Left ventricle myocardium inferior (tissue), 1 donor: ENCODE measurements around the gene DBP. TPM values are rescaled to one million over a fixed set of nuclear protein-coding genes. Genes with fewer than 3 reads are reported as not detected.

Source experiments
- DNase-seq: peaks from one replicate; pipeline ENCODE4 v3.0.0-alpha.2; 2020
- H3K27ac ChIP-seq: fragments of 200-600 bp; replicated peaks from 2 replicates; pipeline ENCODE4 v1.8.0; 2021
- H3K27me3 ChIP-seq: fragments of 200-600 bp; 2 replicates; pipeline ENCODE4 v1.8.0; 2021; ENCODE audit warnings: low read depth
- H3K36me3 ChIP-seq: fragments of 200-600 bp; 2 replicates; pipeline ENCODE4 v1.8.0; 2021
- H3K4me1 ChIP-seq: fragments of 200-600 bp; 2 replicates; pipeline ENCODE4 v1.8.0; 2021
- H3K4me3 ChIP-seq: fragments of 200-600 bp; 2 replicates; pipeline ENCODE4 v1.8.0; 2021; ENCODE audit warnings: mild to moderate bottlenecking, moderate library complexity
- H3K9me3 ChIP-seq: fragments of 200-600 bp; replicated peaks from 2 replicates; pipeline ENCODE4 v1.8.0; 2021
- intact Hi-C: fragments of 100-400 bp; cut with micrococcal nuclease; formaldehyde crosslinking; loops from one replicate; pipeline ENCODE4 v1.11.0; 2022
- total RNA-seq: library from RNA; stranded (reverse); fragmentation: NEBNext Ultra II Directional; extraction: Animal tissue kit (Norgen Biotek cat#: 25700); gene quantifications from one replicate; pipeline ENCODE4 v1.2.1, GENCODE V29; 2021
- TF ChIP-seq, protein P1 (sequence below): fragments of 200-600 bp; IDR thresholded peaks from 2 replicates; pipeline ENCODE4 v1.8.0; 2021; ENCODE audit warnings: antibody characterized with exemption, mild to moderate bottlenecking, borderline replicate concordance
- donor health status: DM: no; HTN: yes; CAD: no; lungs with severe emphysema.

DBP gene
- total RNA-seq, 1 donor from 2014 or later, result 7.9 TPM

DNA sequence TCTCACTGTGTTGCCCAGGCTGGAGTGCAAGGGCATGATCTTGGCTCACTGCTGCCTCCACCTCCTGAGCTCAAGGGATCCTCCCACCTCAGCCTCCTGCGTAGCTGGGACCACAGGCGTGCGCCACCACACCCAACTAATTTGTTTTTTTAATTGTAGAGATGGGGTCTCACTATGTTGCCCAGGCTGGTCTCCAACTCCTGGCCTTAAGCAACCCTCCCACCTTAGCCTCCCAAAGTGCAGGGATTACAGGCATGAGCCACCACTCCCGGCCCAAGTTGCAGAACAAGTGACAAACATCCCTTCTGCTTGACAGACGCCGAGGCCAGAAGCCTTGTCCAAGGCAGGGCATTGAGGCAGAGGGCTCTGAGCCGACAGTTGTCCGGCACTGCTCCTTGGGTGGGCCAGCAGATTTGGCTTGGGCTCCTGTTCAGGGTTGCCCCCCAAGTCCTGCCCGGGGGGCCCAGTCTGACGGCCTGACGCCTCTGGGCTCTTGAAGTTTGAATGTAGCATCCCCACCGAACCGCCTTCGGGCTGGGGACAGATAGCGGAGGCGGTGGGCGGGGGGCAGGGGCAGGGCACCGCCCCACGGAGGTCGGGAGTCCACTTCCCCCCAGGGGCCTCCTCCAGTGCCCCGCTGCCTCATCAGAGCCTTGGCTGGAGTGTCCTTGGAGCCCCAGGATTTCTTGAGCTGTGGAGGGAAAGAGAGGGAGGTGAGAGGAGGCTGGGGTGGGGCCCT, 36.3 kb downstream of the DBP start:
- DNase-seq, result no peak
- Histone ChIP-seq H3K9me3 (no peaks in the 10 kb centered on the region), H3K4me1 (no peaks in the 10 kb centered on the region), H3K4me3 (no peak overlapping the region), H3K27ac (no peak overlapping the region), H3K36me3 (no peaks in the 10 kb centered on the region), H3K27me3 (peaks cover 35% of the 10 kb centered on the region)
- TF ChIP-seq, protein P1, sequence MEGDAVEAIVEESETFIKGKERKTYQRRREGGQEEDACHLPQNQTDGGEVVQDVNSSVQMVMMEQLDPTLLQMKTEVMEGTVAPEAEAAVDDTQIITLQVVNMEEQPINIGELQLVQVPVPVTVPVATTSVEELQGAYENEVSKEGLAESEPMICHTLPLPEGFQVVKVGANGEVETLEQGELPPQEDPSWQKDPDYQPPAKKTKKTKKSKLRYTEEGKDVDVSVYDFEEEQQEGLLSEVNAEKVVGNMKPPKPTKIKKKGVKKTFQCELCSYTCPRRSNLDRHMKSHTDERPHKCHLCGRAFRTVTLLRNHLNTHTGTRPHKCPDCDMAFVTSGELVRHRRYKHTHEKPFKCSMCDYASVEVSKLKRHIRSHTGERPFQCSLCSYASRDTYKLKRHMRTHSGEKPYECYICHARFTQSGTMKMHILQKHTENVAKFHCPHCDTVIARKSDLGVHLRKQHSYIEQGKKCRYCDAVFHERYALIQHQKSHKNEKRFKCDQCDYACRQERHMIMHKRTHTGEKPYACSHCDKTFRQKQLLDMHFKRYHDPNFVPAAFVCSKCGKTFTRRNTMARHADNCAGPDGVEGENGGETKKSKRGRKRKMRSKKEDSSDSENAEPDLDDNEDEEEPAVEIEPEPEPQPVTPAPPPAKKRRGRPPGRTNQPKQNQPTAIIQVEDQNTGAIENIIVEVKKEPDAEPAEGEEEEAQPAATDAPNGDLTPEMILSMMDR, result no peak
- intact Hi-C loops, result no loop called here

DNA sequence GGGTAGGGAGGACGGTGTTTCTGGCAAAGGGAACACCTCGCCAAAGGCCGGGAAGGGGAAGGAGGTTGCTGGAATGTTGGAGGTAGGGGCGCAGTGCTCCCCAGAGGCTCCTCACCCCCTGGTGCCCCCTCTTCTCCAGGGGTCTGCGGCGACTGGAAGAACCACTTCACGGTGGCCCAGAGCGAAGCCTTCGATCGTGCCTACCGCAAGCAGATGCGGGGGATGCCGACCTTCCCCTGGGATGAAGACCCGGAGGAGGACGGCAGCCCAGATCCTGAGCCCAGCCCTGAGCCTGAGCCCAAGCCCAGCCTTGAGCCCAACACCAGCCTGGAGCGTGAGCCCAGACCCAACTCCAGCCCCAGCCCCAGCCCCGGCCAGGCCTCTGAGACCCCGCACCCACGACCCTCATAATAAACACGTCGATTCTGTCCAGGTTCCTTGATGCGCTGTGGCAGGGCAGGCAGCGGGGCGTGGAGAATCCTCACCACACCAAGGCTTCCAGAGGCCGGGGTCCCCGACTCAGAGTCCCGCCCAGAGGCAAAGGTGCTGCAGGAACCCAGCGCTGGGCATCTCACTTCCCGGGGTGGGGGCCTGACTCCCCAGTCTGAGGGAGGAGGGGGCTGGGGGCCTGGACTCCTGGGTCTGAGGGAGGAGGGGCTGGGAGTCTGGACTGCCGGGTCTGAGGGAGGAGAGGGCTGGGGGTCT, 38.0 kb downstream of the DBP start:
- peaks cover 35% of the 10 kb centered on the region for H3K27me3 ChIP-seq
- DNase-seq, result no peak
- TF ChIP-seq, protein P1, result no peak
- intact Hi-C loops, result no loop called here
- no peaks in the 10 kb centered on the region for H3K4me1 ChIP-seq
- no peaks in the 10 kb centered on the region for H3K36me3 ChIP-seq
- H3K27ac ChIP-seq, result no peak overlapping the region
- H3K9me3 ChIP-seq, result no peaks in the 10 kb centered on the region
- no peak overlapping the region for H3K4me3 ChIP-seq

DNA sequence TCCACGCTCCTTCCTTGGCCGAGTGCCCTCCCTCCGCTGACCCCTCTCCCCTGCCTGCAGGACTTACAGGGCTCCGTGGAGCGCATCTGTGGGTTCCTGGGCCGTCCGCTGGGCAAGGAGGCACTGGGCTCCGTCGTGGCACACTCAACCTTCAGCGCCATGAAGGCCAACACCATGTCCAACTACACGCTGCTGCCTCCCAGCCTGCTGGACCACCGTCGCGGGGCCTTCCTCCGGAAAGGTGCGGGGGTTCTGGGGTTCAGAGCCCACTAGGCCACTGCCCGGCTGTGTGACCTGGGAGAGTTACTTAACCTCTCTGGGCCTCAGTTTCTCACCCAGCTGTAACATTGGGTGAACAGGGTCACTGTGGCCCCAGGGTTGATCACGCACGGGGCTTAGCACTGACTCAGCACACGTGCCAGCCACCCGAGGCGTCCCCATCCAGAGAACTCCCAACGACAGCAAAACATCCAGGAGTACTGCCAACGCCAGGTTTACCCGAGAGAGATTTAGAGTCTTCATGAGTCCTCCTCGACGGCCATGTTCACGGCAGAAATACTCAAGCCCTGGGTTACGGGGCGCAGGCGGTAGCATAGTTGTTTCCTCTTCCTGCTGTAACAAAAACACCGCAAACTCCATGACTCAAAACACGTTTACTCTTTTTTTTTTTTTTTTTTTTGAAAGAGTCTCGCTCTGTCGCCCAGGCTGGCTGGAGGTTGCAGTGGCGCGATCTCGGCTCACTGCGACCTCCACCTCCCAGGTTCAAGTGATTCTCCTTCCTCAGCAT, 40.3 kb downstream of the DBP start:
- no peaks in the 10 kb centered on the region for H3K36me3 ChIP-seq
- H3K27me3 ChIP-seq, result peaks cover 35% of the 10 kb centered on the region
- TF ChIP-seq, protein P1, result no peak
- no peak for DNase-seq
- no peak overlapping the region for H3K4me3 ChIP-seq
- no peaks in the 10 kb centered on the region for H3K9me3 ChIP-seq
- intact Hi-C loops, result no loop called here
- H3K27ac ChIP-seq, result no peak overlapping the region
- H3K4me1 ChIP-seq, result no peaks in the 10 kb centered on the region

GRCh38 chr19:48596237-48596636, 40.9 kb downstream of the DBP start:
- Histone ChIP-seq H3K27me3 (peaks cover 32% of the 10 kb centered on the region), H3K27ac (no peak overlapping the region), H3K9me3 (no peaks in the 10 kb centered on the region), H3K4me1 (no peaks in the 10 kb centered on the region), H3K36me3 (no peaks in the 10 kb centered on the region), H3K4me3 (no peak overlapping the region)
- DNase-seq, result no peak
- TF ChIP-seq, protein P1, result no peak
- intact Hi-C loops, result no loop called here

DNA sequence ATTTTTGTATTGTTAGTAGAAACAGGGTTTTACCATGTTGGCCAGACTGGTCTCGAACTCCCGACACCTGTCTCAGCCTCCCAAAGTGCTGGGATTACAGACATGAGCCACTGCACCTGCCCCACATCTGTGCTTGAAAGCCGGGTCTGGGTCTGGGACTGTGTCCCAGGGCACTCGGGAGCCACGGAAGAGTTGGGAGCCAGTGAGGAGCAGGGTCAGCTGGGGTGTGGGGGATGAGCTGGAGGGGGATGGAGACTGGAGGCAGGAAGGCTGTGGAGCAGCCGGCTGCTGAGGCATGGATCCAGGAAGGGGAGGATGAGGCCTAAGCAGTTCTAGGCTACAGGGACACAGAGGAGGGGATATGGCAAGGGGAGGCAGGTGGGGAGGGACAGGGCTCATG, 41.3 kb downstream of the DBP start:
- no peak for DNase-seq
- intact Hi-C loops, result no loop called here
- TF ChIP-seq, protein P1, result no peak

More for the DNA sequence above, 41.3 kb downstream of the DBP start:
- H3K4me3 ChIP-seq, result no peak overlapping the region
- H3K27me3 ChIP-seq, result peaks cover 28% of the 10 kb centered on the region
- no peaks in the 10 kb centered on the region for H3K36me3 ChIP-seq
- no peak overlapping the region for H3K27ac ChIP-seq
- no peaks in the 10 kb centered on the region for H3K9me3 ChIP-seq
- no peaks in the 10 kb centered on the region for H3K4me1 ChIP-seq
